ENCODE results near the gene ADAD2.
A peak's percentile ranks its signal among the peaks of the same experiment; 100 is the strongest.

Gene ADAD2

GRCh38 chr16:84190731-84191388 is at the start of gene ADAD2:
Gene ADAD2, plus strand, starts transcription at chr16:84191157. Its CDS starts 74 bp downstream, at chr16:84191231.
- no peak within 1 kb of the TSS for H3K4me3 ChIP-seq (ENCODE audit: low read length)
- TF ChIP-seq ZNF274 (IDR thresholded peaks at IDR 0.05; ENCODE audit: low read depth, low read length): no peak

- H3K4me3 ChIP-seq (ENCODE audit: low read length): no peak overlapping the region
- TF ChIP-seq ZNF274 (IDR thresholded peaks at IDR 0.05; ENCODE audit: low read depth, low read length): no peak
These were observed 47.9 kb upstream of the ADAD2 start for GRCh38 chr16:84143081-84143480.

- peak overlapping the region; percentile 68 for H3K4me3 ChIP-seq (ENCODE audit: low read length)
- TF ChIP-seq ZNF274 (IDR thresholded peaks at IDR 0.05; ENCODE audit: low read depth, low read length): no peak
These were observed 47.2 kb upstream of the ADAD2 start for GRCh38 chr16:84143784-84144199.

- no peak for TF ChIP-seq ZNF274 (IDR thresholded peaks at IDR 0.05; ENCODE audit: low read depth, low read length)
- peak overlapping the region; percentile 68 for H3K4me3 ChIP-seq (ENCODE audit: low read length)
These were observed 46.6 kb upstream of the ADAD2 start for GRCh38 chr16:84144209-84144858.

- no peak for TF ChIP-seq ZNF274 (IDR thresholded peaks at IDR 0.05; ENCODE audit: low read depth, low read length)
These were observed 45.9 kb upstream of the ADAD2 start, which contains the start of the genes DNAAF1 and HSDL1 for GRCh38 chr16:84144859-84145639. Gene DNAAF1, plus strand, starts transcription at chr16:84145308. Its CDS starts 133 bp downstream, at chr16:84145441. Gene HSDL1, minus strand, starts transcription at chr16:84145177. Its CDS starts 13,856 bp downstream, at chr16:84131321.

GRCh38 chr16:84150926-84151325 is 40.0 kb upstream of the ADAD2 start:
- TF ChIP-seq ZNF274 (IDR thresholded peaks at IDR 0.05; ENCODE audit: low read depth, low read length): no peak
- no peak overlapping the region for H3K4me3 ChIP-seq (ENCODE audit: low read length)

More at GRCh38 chr16:84144859-84145639, 45.9 kb upstream of the ADAD2 start, which contains the start of the genes DNAAF1 and HSDL1:
- H3K4me3 ChIP-seq (ENCODE audit: low read length): peak within 1 kb of the TSS; percentile 68

GRCh38 chr16:84153660-84154214 is 37.2 kb upstream of the ADAD2 start:
- H3K4me3 ChIP-seq (ENCODE audit: low read length): no peak overlapping the region
- TF ChIP-seq ZNF274 (IDR thresholded peaks at IDR 0.05; ENCODE audit: low read depth, low read length): no peak

- TF ChIP-seq ZNF274 (IDR thresholded peaks at IDR 0.05; ENCODE audit: low read depth, low read length): no peak
- H3K4me3 ChIP-seq (ENCODE audit: low read length): no peak overlapping the region
These were observed 35.7 kb upstream of the ADAD2 start for GRCh38 chr16:84155226-84155625.

- H3K4me3 ChIP-seq (ENCODE audit: low read length): no peak overlapping the region
- TF ChIP-seq ZNF274 (IDR thresholded peaks at IDR 0.05; ENCODE audit: low read depth, low read length): no peak
These were observed 35.2 kb upstream of the ADAD2 start for GRCh38 chr16:84155771-84156170.

- H3K4me3 ChIP-seq (ENCODE audit: low read length): no peak overlapping the region
- no peak for TF ChIP-seq ZNF274 (IDR thresholded peaks at IDR 0.05; ENCODE audit: low read depth, low read length)
These were observed 34.6 kb upstream of the ADAD2 start for GRCh38 chr16:84156342-84156784.

- TF ChIP-seq ZNF274 (IDR thresholded peaks at IDR 0.05; ENCODE audit: low read depth, low read length): no peak
- no peak overlapping the region for H3K4me3 ChIP-seq (ENCODE audit: low read length)
These were observed 31.9 kb upstream of the ADAD2 start for GRCh38 chr16:84159007-84159406.

GRCh38 chr16:84159800-84160199 is 31.2 kb upstream of the ADAD2 start:
- no peak overlapping the region for H3K4me3 ChIP-seq (ENCODE audit: low read length)
- TF ChIP-seq ZNF274 (IDR thresholded peaks at IDR 0.05; ENCODE audit: low read depth, low read length): no peak

GRCh38 chr16:84161037-84161436 is 29.9 kb upstream of the ADAD2 start:
- no peak for TF ChIP-seq ZNF274 (IDR thresholded peaks at IDR 0.05; ENCODE audit: low read depth, low read length)

GRCh38 chr16:84161801-84162200 is 29.2 kb upstream of the ADAD2 start:
- H3K4me3 ChIP-seq (ENCODE audit: low read length): no peak overlapping the region
- no peak for TF ChIP-seq ZNF274 (IDR thresholded peaks at IDR 0.05; ENCODE audit: low read depth, low read length)

More at GRCh38 chr16:84161037-84161436, 29.9 kb upstream of the ADAD2 start:
- H3K4me3 ChIP-seq (ENCODE audit: low read length): no peak overlapping the region
